NT2/D1 (cell line): ENCODE measurements around the gene RBM12.

Experiments
- SUZ12 ChIP-seq: IDR thresholded peaks from 2 replicates; pipeline ENCODE4 v1.6.1; 2011; ENCODE audit not compliant: insufficient read length, insufficient read depth; ENCODE audit errors: extremely low read depth
- YY1 ChIP-seq: IDR thresholded peaks from 2 replicates; pipeline ENCODE4 v1.6.1; 2011; ENCODE audit not compliant: insufficient read length, insufficient read depth
- ZNF274 ChIP-seq: IDR thresholded peaks from 2 replicates; pipeline ENCODE4 v1.6.1; 2011; ENCODE audit warnings: mild to moderate bottlenecking, low read depth, low read length

DNA sequence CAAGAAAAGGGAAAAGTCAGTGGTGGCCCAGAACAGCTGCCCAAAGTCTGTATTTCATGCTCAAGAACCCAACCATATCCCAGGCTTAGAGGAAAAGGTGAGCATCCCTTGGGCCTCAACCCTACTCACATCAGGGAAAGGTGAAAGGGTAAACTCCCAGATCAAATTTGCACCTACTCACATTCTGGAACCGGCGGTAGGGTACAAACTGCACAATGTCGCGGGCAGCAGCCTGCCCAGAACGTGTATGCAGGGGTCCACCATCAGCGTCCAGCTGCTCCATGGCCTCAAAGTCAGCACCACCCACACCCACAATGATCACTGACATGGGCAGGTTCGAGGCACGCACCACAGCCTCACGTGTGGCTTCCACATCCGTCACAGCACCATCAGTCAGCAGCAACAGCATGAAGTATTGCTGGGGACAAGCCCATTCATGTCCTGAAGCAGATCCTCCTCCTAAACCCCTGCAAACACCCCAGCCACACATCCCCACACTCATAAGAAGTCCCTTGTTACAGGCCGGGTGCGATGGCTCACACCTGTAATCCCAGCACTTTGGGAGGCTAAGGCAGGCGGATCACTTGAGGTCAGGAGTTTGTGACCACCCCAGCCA, 38.2 kb downstream of the RBM12 start:
- TF ChIP-seq ZNF274, result no peak
- no peak for TF ChIP-seq YY1
- TF ChIP-seq SUZ12, result no peak
